ENCODE measurements around the gene MEX3C. TPM values are rescaled to one million over a fixed set of nuclear protein-coding genes. Genes with fewer than 3 reads are reported as not detected.

Gene MEX3C
- 26.4 and 29.4 TPM in 2 replicates for total RNA-seq

GRCh38 chr18:51197661-51198424 lies at the start of gene MEX3C:
Gene MEX3C, minus strand, starts transcription at chr18:51197681. Its CDS starts 361 bp downstream, at chr18:51197320.

Other genes starting within 250 kb of the MEX3C start
- gene ELAC1, start 229.6 kb downstream of the MEX3C start, total RNA-seq: 3.5 and 8.5 TPM in 2 replicates
- gene SMAD4, start 167.5 kb downstream of the MEX3C start, total RNA-seq: 63.1 and 76.5 TPM in 2 replicates